Panc1 (cell line): ENCODE measurements around the gene C17orf50. TPM values are rescaled to one million over a fixed set of nuclear protein-coding genes. Genes with fewer than 3 reads are reported as not detected.

Source experiments
- ATAC-seq: fragments of 200-7000 bp; cut with Tn5 transposase; 2 replicates; pipeline ENCODE4 v1.9.1; 2020; ENCODE audit warnings: mild to moderate bottlenecking, moderate library complexity
- BruUV-seq: library from RNA; stranded (reverse); fragments of 400-500 nt; replicated peaks from 2 replicates; lab custom pipeline; 2021; lab: Mats Ljungman, UMichigan
- CTCF ChIA-PET: fragments of 300-600 bp; sonication (Branson Sonifier 250); formaldehyde crosslinking; loops from one replicate; lab custom pipeline; 2022; ENCODE audit warnings: antibody characterized with exemption; lab: Charles Lee
- POLR2A ChIA-PET: fragments of 300-600 bp; sonication (Branson Sonifier 250); formaldehyde crosslinking; loops from one replicate; lab custom pipeline; 2022; ENCODE audit warnings: antibody characterized with exemption; lab: Charles Lee
- DNase-seq: peaks from one replicate; pipeline ENCODE4 v3.0.0-alpha.2; 2010; ENCODE audit warnings: low read depth, low spot score
- H3K27ac ChIP-seq: 2 replicates; pipeline ENCODE4 v1.5.1; 2011; ENCODE audit warnings: mild to moderate bottlenecking, low read length, inconsistent platforms
- H3K27me3 ChIP-seq: fragments of 200-500 bp; sonication (Bioruptor generic); 2 replicates; pipeline ENCODE4 v1.6.0; 2014; ENCODE audit warnings: low read length, inconsistent platforms; ENCODE audit not compliant: control insufficient read depth, insufficient read depth
- H3K36me3 ChIP-seq: fragments of 200-500 bp; sonication (Bioruptor generic); 2 replicates; pipeline ENCODE4 v1.5.1; 2014; ENCODE audit warnings: inconsistent platforms, mild to moderate bottlenecking, low read length, moderate library complexity; ENCODE audit not compliant: control insufficient read depth, insufficient read depth
- H3K4me1 ChIP-seq: 2 replicates; pipeline ENCODE4 v1.5.1; 2011; ENCODE audit warnings: inconsistent platforms, mild to moderate bottlenecking, low read length, moderate library complexity; ENCODE audit not compliant: control insufficient read depth, insufficient read depth
- H3K4me3 ChIP-seq, 2 experiments: 2 replicates each; pipeline ENCODE4 v1.5.1; 2011 to 2012; ENCODE audit warnings: low read depth in 2 of 2, low read length in 2 of 2, mild to moderate bottlenecking in 2 of 2, inconsistent platforms in 1 of 2, moderate library complexity in 1 of 2
- H3K9me3 ChIP-seq: fragments of 200-500 bp; sonication (Bioruptor generic); 2 replicates; pipeline ENCODE4 v1.5.1; 2014; ENCODE audit warnings: low read depth, mild to moderate bottlenecking, inconsistent platforms, low read length, moderate library complexity; ENCODE audit not compliant: control insufficient read depth, insufficient read depth
- POLR2AphosphoS5 ChIP-seq: IDR thresholded peaks from 2 replicates; pipeline ENCODE4 v1.6.1; 2012; ENCODE audit warnings: mild to moderate bottlenecking, low read depth, low read length, moderate library complexity
- SIN3A ChIP-seq: IDR thresholded peaks from 2 replicates; pipeline ENCODE4 v1.6.1; 2012; ENCODE audit warnings: low read depth, mild to moderate bottlenecking, low read length, moderate library complexity, borderline replicate concordance; ENCODE audit not compliant: insufficient read depth
- TCF7L2 ChIP-seq: IDR thresholded peaks from 2 replicates; pipeline ENCODE4 v1.6.1; 2011; ENCODE audit warnings: mild to moderate bottlenecking, low read depth, low read length, inconsistent platforms
- in situ Hi-C: cut with HindIII; loops from 2 replicates; pipeline ENCODE4 v1.10.0; 2016; ENCODE audit warnings: low sequenced_read_pairs, low pct_unique_long_range_greater_than_20kb
- intact Hi-C: fragments of 100-400 bp; cut with micrococcal nuclease; formaldehyde crosslinking; loops from one replicate; pipeline ENCODE4 v1.10.0; 2022; ENCODE audit not compliant: unreplicated experiment
- total RNA-seq: library from RNA; stranded (reverse); gene quantifications from one replicate; pipeline ENCODE4 v1.2.1, GENCODE V29; 2021; ENCODE audit not compliant: unreplicated experiment
- TF ChIP-seq, protein P1 (sequence below): fragments of 450-650 bp; IDR thresholded peaks from 2 replicates; pipeline ENCODE4 v1.5.1; 2017; ENCODE audit warnings: mild to moderate bottlenecking
- TF ChIP-seq, protein P2 (sequence below), 2 experiments: IDR thresholded peaks; 2 replicates each; pipeline ENCODE4 v1.6.1; 2011 to 2012; ENCODE audit warnings: low read depth in 2 of 2, control low read depth in 1 of 2, low read length in 1 of 2, mild to moderate bottlenecking in 1 of 2, moderate library complexity in 1 of 2; ENCODE audit not compliant: insufficient read depth in 1 of 2

C17orf50 gene
- total RNA-seq, 1 experiment from 2014 or later, result not detected

DNA sequence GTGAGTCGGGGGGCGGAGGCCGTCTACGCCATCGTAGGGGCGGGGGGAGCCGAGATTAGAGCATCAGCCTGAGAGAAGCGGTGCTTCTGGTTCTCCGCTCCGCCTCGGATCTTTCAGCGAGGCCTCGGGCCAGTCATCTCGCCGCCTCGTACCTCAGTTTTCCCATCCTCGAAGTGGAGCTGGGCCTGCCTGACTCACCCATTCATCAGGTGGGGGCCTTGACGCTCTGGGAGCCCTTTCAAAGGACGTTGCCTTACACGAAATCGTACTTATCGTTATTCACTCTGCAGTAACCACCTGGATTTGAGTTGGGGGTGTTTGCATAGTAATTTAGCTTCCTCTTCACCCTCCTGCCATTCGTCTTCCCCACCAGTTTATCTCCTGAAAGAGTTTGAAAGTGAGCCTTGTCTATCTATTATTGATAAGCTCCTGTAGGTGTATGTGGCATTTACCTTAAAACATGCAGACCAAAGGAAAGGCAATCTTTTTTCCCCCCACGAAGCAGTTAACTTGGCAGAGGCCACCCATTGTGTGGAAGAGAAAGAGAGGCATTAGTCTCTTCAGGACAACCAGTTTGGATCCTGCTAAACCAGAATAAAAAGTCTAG lies 49.3 kb downstream of the C17orf50 start:
- Histone ChIP-seq H3K4me1 (peaks cover 22% of the 10 kb centered on the region), H3K4me3 (peak overlapping the region; percentile 89 to 99), H3K9me3 (no peaks in the 10 kb centered on the region), H3K36me3 (peaks cover 12% of the 10 kb centered on the region), H3K27ac (peak overlapping the region; percentile 98), H3K27me3 (no peaks in the 10 kb centered on the region)
- no peak; the same call in 1 of the 2 replicates for ATAC-seq
- POLR2A ChIA-PET, result no interaction called here
- intact Hi-C loops, result no loop called here
- BruUV-seq, result no TSS peak
- CTCF ChIA-PET, result interaction anchor here (1.0 kb wide), 1 partner anchor 46 kb away, joined by 4 read pairs; no protein-coding TSS in a partner anchor
- TF ChIP-seq POLR2AphosphoS5 (no peak; the same call in 1 of the 2 replicates), TCF7L2 (no peak), SIN3A (no peak)
- TF ChIP-seq, protein P1, sequence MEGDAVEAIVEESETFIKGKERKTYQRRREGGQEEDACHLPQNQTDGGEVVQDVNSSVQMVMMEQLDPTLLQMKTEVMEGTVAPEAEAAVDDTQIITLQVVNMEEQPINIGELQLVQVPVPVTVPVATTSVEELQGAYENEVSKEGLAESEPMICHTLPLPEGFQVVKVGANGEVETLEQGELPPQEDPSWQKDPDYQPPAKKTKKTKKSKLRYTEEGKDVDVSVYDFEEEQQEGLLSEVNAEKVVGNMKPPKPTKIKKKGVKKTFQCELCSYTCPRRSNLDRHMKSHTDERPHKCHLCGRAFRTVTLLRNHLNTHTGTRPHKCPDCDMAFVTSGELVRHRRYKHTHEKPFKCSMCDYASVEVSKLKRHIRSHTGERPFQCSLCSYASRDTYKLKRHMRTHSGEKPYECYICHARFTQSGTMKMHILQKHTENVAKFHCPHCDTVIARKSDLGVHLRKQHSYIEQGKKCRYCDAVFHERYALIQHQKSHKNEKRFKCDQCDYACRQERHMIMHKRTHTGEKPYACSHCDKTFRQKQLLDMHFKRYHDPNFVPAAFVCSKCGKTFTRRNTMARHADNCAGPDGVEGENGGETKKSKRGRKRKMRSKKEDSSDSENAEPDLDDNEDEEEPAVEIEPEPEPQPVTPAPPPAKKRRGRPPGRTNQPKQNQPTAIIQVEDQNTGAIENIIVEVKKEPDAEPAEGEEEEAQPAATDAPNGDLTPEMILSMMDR, result no peak
- TF ChIP-seq, protein P2, sequence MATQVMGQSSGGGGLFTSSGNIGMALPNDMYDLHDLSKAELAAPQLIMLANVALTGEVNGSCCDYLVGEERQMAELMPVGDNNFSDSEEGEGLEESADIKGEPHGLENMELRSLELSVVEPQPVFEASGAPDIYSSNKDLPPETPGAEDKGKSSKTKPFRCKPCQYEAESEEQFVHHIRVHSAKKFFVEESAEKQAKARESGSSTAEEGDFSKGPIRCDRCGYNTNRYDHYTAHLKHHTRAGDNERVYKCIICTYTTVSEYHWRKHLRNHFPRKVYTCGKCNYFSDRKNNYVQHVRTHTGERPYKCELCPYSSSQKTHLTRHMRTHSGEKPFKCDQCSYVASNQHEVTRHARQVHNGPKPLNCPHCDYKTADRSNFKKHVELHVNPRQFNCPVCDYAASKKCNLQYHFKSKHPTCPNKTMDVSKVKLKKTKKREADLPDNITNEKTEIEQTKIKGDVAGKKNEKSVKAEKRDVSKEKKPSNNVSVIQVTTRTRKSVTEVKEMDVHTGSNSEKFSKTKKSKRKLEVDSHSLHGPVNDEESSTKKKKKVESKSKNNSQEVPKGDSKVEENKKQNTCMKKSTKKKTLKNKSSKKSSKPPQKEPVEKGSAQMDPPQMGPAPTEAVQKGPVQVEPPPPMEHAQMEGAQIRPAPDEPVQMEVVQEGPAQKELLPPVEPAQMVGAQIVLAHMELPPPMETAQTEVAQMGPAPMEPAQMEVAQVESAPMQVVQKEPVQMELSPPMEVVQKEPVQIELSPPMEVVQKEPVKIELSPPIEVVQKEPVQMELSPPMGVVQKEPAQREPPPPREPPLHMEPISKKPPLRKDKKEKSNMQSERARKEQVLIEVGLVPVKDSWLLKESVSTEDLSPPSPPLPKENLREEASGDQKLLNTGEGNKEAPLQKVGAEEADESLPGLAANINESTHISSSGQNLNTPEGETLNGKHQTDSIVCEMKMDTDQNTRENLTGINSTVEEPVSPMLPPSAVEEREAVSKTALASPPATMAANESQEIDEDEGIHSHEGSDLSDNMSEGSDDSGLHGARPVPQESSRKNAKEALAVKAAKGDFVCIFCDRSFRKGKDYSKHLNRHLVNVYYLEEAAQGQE (IDR thresholded peaks at IDR 0.05; ENCODE audit: insufficient read depth in 1 of 2, low read depth in 2 of 2, low read length in 1 of 2), result no peak
- DNase-seq, result no peak
- in situ Hi-C loops, result no loop called here

DNA sequence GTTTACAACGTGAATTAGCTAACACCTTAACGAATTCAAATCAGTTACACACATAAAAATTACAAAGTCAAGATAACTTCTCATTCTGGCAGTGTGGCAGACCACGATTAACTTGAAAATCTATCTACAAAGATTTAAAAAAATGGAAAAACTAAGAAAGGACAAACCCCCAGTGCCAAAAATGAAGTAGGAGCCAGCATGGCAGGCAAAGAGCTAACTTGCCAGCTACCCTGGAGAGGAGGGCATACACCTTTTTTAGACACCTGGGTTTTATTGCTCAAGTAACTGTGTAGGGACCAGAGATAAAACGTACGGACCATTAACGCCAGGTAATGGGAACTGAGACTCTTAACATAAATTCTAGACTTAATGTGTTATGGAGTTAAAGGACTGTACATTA lies 51.1 kb downstream of the C17orf50 start:
- ATAC-seq (no peak), DNase-seq (no peak)
- Histone ChIP-seq H3K27ac (no peak overlapping the region), H3K4me3 (no peak overlapping the region), H3K36me3 (peaks cover 12% of the 10 kb centered on the region), H3K4me1 (peaks cover 22% of the 10 kb centered on the region), H3K9me3 (no peaks in the 10 kb centered on the region), H3K27me3 (no peaks in the 10 kb centered on the region)
- TF ChIP-seq, protein P1, result no peak
- TF ChIP-seq POLR2AphosphoS5 (no peak), TCF7L2 (no peak), SIN3A (no peak)
- TF ChIP-seq, protein P2 (IDR thresholded peaks at IDR 0.05; ENCODE audit: insufficient read depth in 1 of 2, low read depth in 2 of 2, low read length in 1 of 2), result no peak
- ChIA-PET CTCF (interaction anchor here (1.0 kb wide), 1 partner anchor 48 kb away, joined by 3 read pairs; no protein-coding TSS in a partner anchor), POLR2A (no interaction called here)
- in situ Hi-C loops, result no loop called here
- intact Hi-C loops, result no loop called here
- no TSS peak for BruUV-seq
